ENCODE measurements around the gene TRIM40. TPM values are rescaled to one million over a fixed set of nuclear protein-coding genes. Genes with fewer than 3 reads are reported as not detected.

Gene TRIM40
- total RNA-seq, 1 experiment from 2014 or later, result not detected

DNA sequence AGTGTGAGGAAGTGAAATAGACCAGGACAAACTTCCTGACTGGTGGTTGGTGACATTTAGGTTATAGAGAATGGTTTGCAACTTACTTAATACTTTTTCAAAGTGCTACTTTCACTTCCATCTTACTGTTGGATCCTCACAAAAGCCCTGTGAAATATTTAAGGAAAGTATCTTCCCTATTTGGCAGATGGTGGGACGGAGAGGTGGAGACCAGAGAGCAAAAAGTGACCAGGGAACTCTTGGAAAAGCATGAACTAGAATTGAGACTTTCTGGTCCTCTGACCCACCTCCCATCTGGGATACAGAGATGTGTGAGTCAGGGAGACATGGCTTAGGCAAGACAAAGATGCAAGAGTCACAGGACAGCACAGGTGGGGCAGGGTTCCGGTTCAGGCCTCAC is 22.1 kb downstream of the TRIM40 start:
- peaks cover 14% of the 10 kb centered on the region for H3K27me3 ChIP-seq (ENCODE audit: control insufficient read depth, insufficient read depth, low read length)
- ChIA-PET POLR2A (no interaction called here), CTCF (no interaction called here)
- no peaks in the 10 kb centered on the region for H3K36me3 ChIP-seq (ENCODE audit: control insufficient read depth, insufficient read depth, low read length)
- in situ Hi-C loops (cut with HindIII; ENCODE audit: low pct_unique_long_range_greater_than_20kb, low sequenced_read_pairs) (no loop called here), intact Hi-C loops (cut with micrococcal nuclease; ENCODE audit: unreplicated experiment) (no loop called here)
- H3K27ac ChIP-seq (ENCODE audit: low read length), result no peak overlapping the region
- H3K9me3 ChIP-seq (ENCODE audit: control insufficient read depth, insufficient read depth, low read depth, low read length), result no peaks in the 10 kb centered on the region
- no peaks in the 10 kb centered on the region for H3K4me1 ChIP-seq (ENCODE audit: control insufficient read depth, insufficient read depth, low read length)
- BruUV-seq (replicated peaks), result no TSS peak
- TF ChIP-seq, protein P1, sequence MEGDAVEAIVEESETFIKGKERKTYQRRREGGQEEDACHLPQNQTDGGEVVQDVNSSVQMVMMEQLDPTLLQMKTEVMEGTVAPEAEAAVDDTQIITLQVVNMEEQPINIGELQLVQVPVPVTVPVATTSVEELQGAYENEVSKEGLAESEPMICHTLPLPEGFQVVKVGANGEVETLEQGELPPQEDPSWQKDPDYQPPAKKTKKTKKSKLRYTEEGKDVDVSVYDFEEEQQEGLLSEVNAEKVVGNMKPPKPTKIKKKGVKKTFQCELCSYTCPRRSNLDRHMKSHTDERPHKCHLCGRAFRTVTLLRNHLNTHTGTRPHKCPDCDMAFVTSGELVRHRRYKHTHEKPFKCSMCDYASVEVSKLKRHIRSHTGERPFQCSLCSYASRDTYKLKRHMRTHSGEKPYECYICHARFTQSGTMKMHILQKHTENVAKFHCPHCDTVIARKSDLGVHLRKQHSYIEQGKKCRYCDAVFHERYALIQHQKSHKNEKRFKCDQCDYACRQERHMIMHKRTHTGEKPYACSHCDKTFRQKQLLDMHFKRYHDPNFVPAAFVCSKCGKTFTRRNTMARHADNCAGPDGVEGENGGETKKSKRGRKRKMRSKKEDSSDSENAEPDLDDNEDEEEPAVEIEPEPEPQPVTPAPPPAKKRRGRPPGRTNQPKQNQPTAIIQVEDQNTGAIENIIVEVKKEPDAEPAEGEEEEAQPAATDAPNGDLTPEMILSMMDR (IDR thresholded peaks at IDR 0.05), result no peak
- TF ChIP-seq, protein P2, sequence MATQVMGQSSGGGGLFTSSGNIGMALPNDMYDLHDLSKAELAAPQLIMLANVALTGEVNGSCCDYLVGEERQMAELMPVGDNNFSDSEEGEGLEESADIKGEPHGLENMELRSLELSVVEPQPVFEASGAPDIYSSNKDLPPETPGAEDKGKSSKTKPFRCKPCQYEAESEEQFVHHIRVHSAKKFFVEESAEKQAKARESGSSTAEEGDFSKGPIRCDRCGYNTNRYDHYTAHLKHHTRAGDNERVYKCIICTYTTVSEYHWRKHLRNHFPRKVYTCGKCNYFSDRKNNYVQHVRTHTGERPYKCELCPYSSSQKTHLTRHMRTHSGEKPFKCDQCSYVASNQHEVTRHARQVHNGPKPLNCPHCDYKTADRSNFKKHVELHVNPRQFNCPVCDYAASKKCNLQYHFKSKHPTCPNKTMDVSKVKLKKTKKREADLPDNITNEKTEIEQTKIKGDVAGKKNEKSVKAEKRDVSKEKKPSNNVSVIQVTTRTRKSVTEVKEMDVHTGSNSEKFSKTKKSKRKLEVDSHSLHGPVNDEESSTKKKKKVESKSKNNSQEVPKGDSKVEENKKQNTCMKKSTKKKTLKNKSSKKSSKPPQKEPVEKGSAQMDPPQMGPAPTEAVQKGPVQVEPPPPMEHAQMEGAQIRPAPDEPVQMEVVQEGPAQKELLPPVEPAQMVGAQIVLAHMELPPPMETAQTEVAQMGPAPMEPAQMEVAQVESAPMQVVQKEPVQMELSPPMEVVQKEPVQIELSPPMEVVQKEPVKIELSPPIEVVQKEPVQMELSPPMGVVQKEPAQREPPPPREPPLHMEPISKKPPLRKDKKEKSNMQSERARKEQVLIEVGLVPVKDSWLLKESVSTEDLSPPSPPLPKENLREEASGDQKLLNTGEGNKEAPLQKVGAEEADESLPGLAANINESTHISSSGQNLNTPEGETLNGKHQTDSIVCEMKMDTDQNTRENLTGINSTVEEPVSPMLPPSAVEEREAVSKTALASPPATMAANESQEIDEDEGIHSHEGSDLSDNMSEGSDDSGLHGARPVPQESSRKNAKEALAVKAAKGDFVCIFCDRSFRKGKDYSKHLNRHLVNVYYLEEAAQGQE (IDR thresholded peaks at IDR 0.05; ENCODE audit: insufficient read depth in 1 of 2, low read depth in 2 of 2, low read length in 1 of 2), result no peak
- no peak for TF ChIP-seq POLR2AphosphoS5 (IDR thresholded peaks at IDR 0.05; ENCODE audit: low read depth, low read length)
- no peak for TF ChIP-seq SIN3A (IDR thresholded peaks at IDR 0.05; ENCODE audit: borderline replicate concordance, insufficient read depth, low read depth, low read length)
- no peak for TF ChIP-seq TCF7L2 (IDR thresholded peaks at IDR 0.05; ENCODE audit: low read depth, low read length)
- no peak overlapping the region for H3K4me3 ChIP-seq (ENCODE audit: low read depth in 2 of 2, low read length in 2 of 2)
- ATAC-seq, result no peak
- no peak for DNase-seq (ENCODE audit: low read depth, low spot score)

DNA sequence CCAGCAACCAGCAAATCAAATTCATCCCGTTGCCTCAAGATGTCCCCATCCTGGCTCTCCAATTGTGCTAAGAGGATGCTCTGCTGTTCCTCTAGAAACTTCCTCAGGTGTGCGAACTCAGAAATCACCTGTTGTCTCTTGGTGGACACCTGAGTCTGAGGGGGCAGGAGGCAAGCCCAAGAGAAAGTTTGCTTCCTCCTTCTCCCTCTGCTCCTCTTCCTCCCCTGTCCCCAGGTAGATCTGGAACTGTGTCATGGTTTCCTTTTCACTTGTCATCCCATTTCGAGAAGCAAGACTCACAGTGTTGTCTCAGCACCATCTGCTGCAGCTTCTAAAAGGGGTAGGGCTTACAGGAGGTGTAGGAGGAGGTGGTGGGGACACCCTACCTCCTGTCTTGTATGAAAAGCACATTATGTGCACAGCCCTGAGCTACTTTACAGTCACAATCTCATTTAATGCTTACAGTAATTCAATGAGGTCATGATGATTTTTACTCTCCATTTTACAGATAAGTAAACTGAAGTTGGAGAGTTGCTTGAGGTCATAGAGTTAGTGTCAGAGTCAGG is 22.6 kb downstream of the TRIM40 start:
- Histone ChIP-seq H3K4me1 (ENCODE audit: control insufficient read depth, insufficient read depth, low read length) (no peaks in the 10 kb centered on the region), H3K4me3 (ENCODE audit: low read depth in 2 of 2, low read length in 2 of 2) (no peak overlapping the region), H3K36me3 (ENCODE audit: control insufficient read depth, insufficient read depth, low read length) (no peaks in the 10 kb centered on the region), H3K9me3 (ENCODE audit: control insufficient read depth, insufficient read depth, low read depth, low read length) (no peaks in the 10 kb centered on the region), H3K27me3 (ENCODE audit: control insufficient read depth, insufficient read depth, low read length) (peaks cover 14% of the 10 kb centered on the region), H3K27ac (ENCODE audit: low read length) (no peak overlapping the region)
- TF ChIP-seq SIN3A (IDR thresholded peaks at IDR 0.05; ENCODE audit: borderline replicate concordance, insufficient read depth, low read depth, low read length), result no peak
- TF ChIP-seq TCF7L2 (IDR thresholded peaks at IDR 0.05; ENCODE audit: low read depth, low read length), result no peak
- no peak for TF ChIP-seq POLR2AphosphoS5 (IDR thresholded peaks at IDR 0.05; ENCODE audit: low read depth, low read length)
- TF ChIP-seq, protein P1 (IDR thresholded peaks at IDR 0.05), result no peak
- TF ChIP-seq, protein P2 (IDR thresholded peaks at IDR 0.05; ENCODE audit: insufficient read depth in 1 of 2, low read depth in 2 of 2, low read length in 1 of 2), result no peak
- ATAC-seq (no peak), DNase-seq (ENCODE audit: low read depth, low spot score) (no peak)
- ChIA-PET POLR2A (no interaction called here), CTCF (no interaction called here)
- intact Hi-C loops (cut with micrococcal nuclease; ENCODE audit: unreplicated experiment), result no loop called here
- in situ Hi-C loops (cut with HindIII; ENCODE audit: low pct_unique_long_range_greater_than_20kb, low sequenced_read_pairs), result no loop called here
- BruUV-seq (replicated peaks), result no TSS peak

Data from Panc1 (cell line).